Keratinocyte (primary cell): ENCODE measurements around the gene ADAMTS4. TPM values are rescaled to one million over a fixed set of nuclear protein-coding genes. Genes with fewer than 3 reads are reported as not detected.

Source experiments
- DNase-seq: peaks from one replicate; pipeline ENCODE4 v3.0.0-alpha.2; 2011; ENCODE audit warnings: low read depth, missing footprints, low spot score
- FAIRE-seq: peaks from 2 replicates; lab custom pipeline; 2011; peaks lifted over from hg19 to GRCh38; lab: Jason Lieb, UNC
- H2AFZ ChIP-seq: 2 replicates; pipeline ENCODE4 v1.6.0; 2012; ENCODE audit warnings: low read length, control low read depth, inconsistent platforms; ENCODE audit not compliant: control insufficient read depth
- H3K27ac ChIP-seq: 2 replicates; pipeline ENCODE4 v1.5.1; 2011; ENCODE audit warnings: low read length; ENCODE audit not compliant: control insufficient read depth, insufficient read depth
- H3K27me3 ChIP-seq: 3 replicates; pipeline ENCODE4 v1.6.0; 2011; ENCODE audit warnings: low read length; ENCODE audit not compliant: control insufficient read depth, insufficient read depth; ENCODE audit errors: extremely low read depth
- H3K36me3 ChIP-seq, 2 experiments: 2 replicates in 1 of 2; 3 replicates in 1 of 2; pipeline ENCODE4 v1.5.1; 2011; ENCODE audit warnings: low read length in 2 of 2, mild to moderate bottlenecking in 1 of 2; ENCODE audit not compliant: control insufficient read depth in 2 of 2, insufficient read depth in 2 of 2; ENCODE audit errors: extremely low read depth in 1 of 2
- H3K4me1 ChIP-seq: 3 replicates; pipeline ENCODE4 v1.5.1; 2011; ENCODE audit warnings: low read length; ENCODE audit not compliant: control insufficient read depth, insufficient read depth; ENCODE audit errors: extremely low read depth
- H3K4me2 ChIP-seq: 3 replicates; pipeline ENCODE4 v1.6.0; 2011; ENCODE audit warnings: low read depth, low read length; ENCODE audit not compliant: control insufficient read depth, insufficient read depth; ENCODE audit errors: extremely low read depth
- H3K4me3 ChIP-seq, 3 experiments: fragments of 200-600 bp in 1 of 3; sonication (generic) in 1 of 3; 2 replicates in 2 of 3; 3 replicates in 1 of 3; pipeline ENCODE4 v1.5.1; 2011 to 2016; ENCODE audit warnings: low read length in 3 of 3, mild to moderate bottlenecking in 3 of 3, control low read depth in 2 of 3, inconsistent platforms in 1 of 3, low read depth in 1 of 3, mixed read lengths in 1 of 3, mixed run types in 1 of 3, moderate library complexity in 1 of 3; ENCODE audit not compliant: control insufficient read depth in 2 of 3, insufficient read depth in 2 of 3; ENCODE audit errors: extremely low read depth in 1 of 3
- H3K79me2 ChIP-seq: 2 replicates; pipeline ENCODE4 v1.6.0; 2012; ENCODE audit warnings: low read length; ENCODE audit not compliant: control insufficient read depth, insufficient read depth
- H3K9ac ChIP-seq: 3 replicates; pipeline ENCODE4 v1.6.0; 2011; ENCODE audit warnings: low read length; ENCODE audit not compliant: control insufficient read depth, insufficient read depth; ENCODE audit errors: extremely low read depth
- H3K9me1 ChIP-seq: 3 replicates; pipeline ENCODE4 v1.6.0; 2011; ENCODE audit warnings: low read length; ENCODE audit not compliant: control insufficient read depth, insufficient read depth; ENCODE audit errors: extremely low read depth
- H3K9me3 ChIP-seq: 2 replicates; pipeline ENCODE4 v1.5.1; 2012; ENCODE audit warnings: low read depth, low read length; ENCODE audit not compliant: control insufficient read depth
- H4K20me1 ChIP-seq: 3 replicates; pipeline ENCODE4 v1.6.0; 2011; ENCODE audit warnings: low read length; ENCODE audit not compliant: control insufficient read depth, insufficient read depth; ENCODE audit errors: extremely low read depth
- EZH2 ChIP-seq: IDR thresholded peaks from one replicate; pipeline ENCODE4 v1.6.1; 2012; ENCODE audit warnings: inconsistent platforms, mild to moderate bottlenecking, low read length, moderate library complexity
- dilution Hi-C: fragments of 300-500 bp; cut with MboI; formaldehyde crosslinking; loops from one replicate; pipeline ENCODE4 v1.7.0; 2020; ENCODE audit warnings: low sequenced_read_pairs; ENCODE audit not compliant: extremely low pct_ligation_motif_present
- polyA plus RNA-seq, 5 experiments: library from polyadenylated mRNA; depleted of rRNA in 3 of 5; stranded (reverse) in 3 of 5; stranded (forward) in 1 of 5; unstranded in 1 of 5; fragments of >200 nt; gene quantifications; 1 replicate in 1 of 5; 2 replicates in 3 of 5; 3 replicates in 1 of 5; pipeline versions ENCODE4 v1.2.1 to v1.2.3, GENCODE V29; 2011 to 2012; ENCODE audit warnings: missing spikeins in 2 of 5, low read depth in 1 of 5, low replicate concordance in 1 of 5
- TF ChIP-seq, protein P1 (sequence below), 3 experiments: IDR thresholded peaks in 1 of 3; conservative IDR thresholded peaks in 1 of 3; optimal IDR thresholded peaks in 1 of 3; 2 replicates in 2 of 3; 3 replicates in 1 of 3; pipeline versions ENCODE3 to v1.5.1; 2011; ENCODE audit warnings: low read length in 3 of 3, mild to moderate bottlenecking in 3 of 3, moderate library complexity in 2 of 3, control low read depth in 1 of 3, inconsistent platforms in 1 of 3; ENCODE audit not compliant: insufficient read depth in 2 of 3; ENCODE audit errors: extremely low read depth in 1 of 3

Gene ADAMTS4
- polyA plus RNA-seq, 1 donor (not counting 4 experiments of a cell fraction or from before 2014, with no cell fraction given), result 0.35 TPM

DNA sequence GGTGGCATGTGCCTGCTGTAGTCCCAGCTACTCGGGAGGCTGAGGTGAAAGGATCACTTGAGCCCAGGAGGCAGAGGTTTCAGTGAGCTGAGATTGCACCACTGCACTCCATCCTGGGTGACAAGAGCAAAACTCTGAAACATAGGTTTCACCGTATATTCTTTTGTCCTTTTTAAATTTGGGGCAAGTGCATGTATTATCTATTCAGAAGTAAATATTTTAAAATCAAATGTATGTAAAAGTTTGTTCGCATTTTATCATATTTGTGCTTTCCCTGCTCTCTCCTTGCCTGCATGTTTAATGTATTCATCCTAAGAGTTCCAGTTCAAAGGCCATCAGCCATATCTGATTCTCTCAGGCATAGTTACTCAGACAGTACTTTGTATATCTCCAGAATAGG is 53.0 kb downstream of the ADAMTS4 start:
- Histone ChIP-seq H3K36me3 (no peaks in the 10 kb centered on the region), H3K9ac (no peak overlapping the region), H3K79me2 (no peaks in the 10 kb centered on the region), H3K9me1 (no peaks in the 10 kb centered on the region), H3K4me1 (no peaks in the 10 kb centered on the region), H3K27me3 (no peaks in the 10 kb centered on the region), H3K4me2 (no peak overlapping the region), H2AFZ (no peak overlapping the region), H4K20me1 (no peaks in the 10 kb centered on the region), H3K4me3 (no peak overlapping the region), H3K27ac (no peak overlapping the region), H3K9me3 (no peaks in the 10 kb centered on the region)
- dilution Hi-C loops, result no loop called here
- TF ChIP-seq EZH2, result no peak
- TF ChIP-seq, protein P1, sequence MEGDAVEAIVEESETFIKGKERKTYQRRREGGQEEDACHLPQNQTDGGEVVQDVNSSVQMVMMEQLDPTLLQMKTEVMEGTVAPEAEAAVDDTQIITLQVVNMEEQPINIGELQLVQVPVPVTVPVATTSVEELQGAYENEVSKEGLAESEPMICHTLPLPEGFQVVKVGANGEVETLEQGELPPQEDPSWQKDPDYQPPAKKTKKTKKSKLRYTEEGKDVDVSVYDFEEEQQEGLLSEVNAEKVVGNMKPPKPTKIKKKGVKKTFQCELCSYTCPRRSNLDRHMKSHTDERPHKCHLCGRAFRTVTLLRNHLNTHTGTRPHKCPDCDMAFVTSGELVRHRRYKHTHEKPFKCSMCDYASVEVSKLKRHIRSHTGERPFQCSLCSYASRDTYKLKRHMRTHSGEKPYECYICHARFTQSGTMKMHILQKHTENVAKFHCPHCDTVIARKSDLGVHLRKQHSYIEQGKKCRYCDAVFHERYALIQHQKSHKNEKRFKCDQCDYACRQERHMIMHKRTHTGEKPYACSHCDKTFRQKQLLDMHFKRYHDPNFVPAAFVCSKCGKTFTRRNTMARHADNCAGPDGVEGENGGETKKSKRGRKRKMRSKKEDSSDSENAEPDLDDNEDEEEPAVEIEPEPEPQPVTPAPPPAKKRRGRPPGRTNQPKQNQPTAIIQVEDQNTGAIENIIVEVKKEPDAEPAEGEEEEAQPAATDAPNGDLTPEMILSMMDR (optimal IDR thresholded peaks at IDR 0.05 in 1 of 3, IDR thresholded peaks at IDR 0.05 in 1 of 3, conservative IDR thresholded peaks at IDR 0.05 in 1 of 3; ENCODE audit: extremely low read depth in 1 of 3, insufficient read depth in 2 of 3, low read length in 3 of 3), result no peak
- DNase-seq (no peak), FAIRE-seq (no peak)

DNA sequence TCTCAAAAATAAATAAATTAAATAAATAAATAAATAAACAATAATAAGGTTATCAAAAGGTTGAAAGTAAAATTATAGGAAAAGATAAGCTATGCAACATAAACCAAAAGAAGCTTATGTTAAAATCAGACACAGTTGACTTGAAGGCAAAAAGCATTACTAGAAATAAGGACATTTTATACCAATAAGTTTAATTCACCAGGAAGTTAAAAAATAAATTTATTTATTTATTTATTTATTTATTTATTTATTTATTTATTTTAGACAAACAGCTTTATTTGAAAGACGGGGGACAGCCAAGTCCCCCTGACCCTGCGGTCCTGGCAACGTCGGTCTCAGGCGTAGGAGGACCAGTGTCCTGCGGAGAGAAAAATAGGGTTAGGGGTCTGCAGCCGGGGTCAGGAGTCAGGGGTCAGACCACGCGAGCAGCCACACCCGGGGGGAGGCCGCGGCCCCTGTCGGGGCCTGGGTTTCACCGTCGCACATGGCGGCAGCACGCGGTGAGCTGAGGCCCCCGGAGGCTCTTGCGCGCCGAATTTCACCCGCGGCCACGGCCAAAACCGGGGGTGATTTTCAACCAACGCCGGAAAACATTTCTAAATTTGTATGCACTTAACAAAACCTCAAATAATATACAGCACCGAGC is 58.0 kb downstream of the ADAMTS4 start:
- Histone ChIP-seq H3K9me1 (no peaks in the 10 kb centered on the region), H3K9ac (no peak overlapping the region), H3K27me3 (no peaks in the 10 kb centered on the region), H3K4me1 (no peaks in the 10 kb centered on the region), H3K4me2 (no peak overlapping the region), H3K79me2 (peaks cover 1% of the 10 kb centered on the region), H3K36me3 (no peaks in the 10 kb centered on the region), H3K27ac (no peak overlapping the region), H4K20me1 (no peaks in the 10 kb centered on the region), H2AFZ (no peak overlapping the region), H3K9me3 (no peaks in the 10 kb centered on the region), H3K4me3 (no peak overlapping the region)
- dilution Hi-C loops, result no loop called here
- FAIRE-seq, result no peak
- no peak for TF ChIP-seq EZH2
- TF ChIP-seq, protein P1 (optimal IDR thresholded peaks at IDR 0.05 in 1 of 3, IDR thresholded peaks at IDR 0.05 in 1 of 3, conservative IDR thresholded peaks at IDR 0.05 in 1 of 3; ENCODE audit: extremely low read depth in 1 of 3, insufficient read depth in 2 of 3, low read length in 3 of 3), result no peak
- no peak for DNase-seq
